Measurements from ENCODE around the gene ZNF142.

Gene ZNF142

GRCh38 chr2:218671654-218672566, 12.5 kb upstream of the ZNF142 start, which contains the start of the genes RNF25 and STK36:
TSS of gene RNF25 (minus strand) at chr2:218672002. CDS start at chr2:218671970, 32 bp downstream.
TSS of gene STK36 (plus strand) at chr2:218672086. CDS start at chr2:218672830, 744 bp downstream.
- DNase-seq (ENCODE audit: low read depth): peak; percentile 97
- no peaks in the 10 kb centered on the region for H3K27me3 ChIP-seq (replicated peaks; ENCODE audit: control insufficient read depth, insufficient read depth, low read length)

GRCh38 chr2:218671097-218671653, 11.8 kb upstream of the ZNF142 start:
- Histone ChIP-seq H3K4me3 (ENCODE audit: low read length) (peak overlapping the region; percentile 97), H3K36me3 (ENCODE audit: control insufficient read depth, insufficient read depth, low read length, severe bottlenecking) (peaks cover 22% of the 10 kb centered on the region), H3K9me3 (ENCODE audit: control insufficient read depth, low read length) (no peaks in the 10 kb centered on the region), H3K27me3 (replicated peaks; ENCODE audit: control insufficient read depth, insufficient read depth, low read length) (no peaks in the 10 kb centered on the region), H3K4me1 (ENCODE audit: control insufficient read depth, insufficient read depth, low read length) (peaks cover 13% of the 10 kb centered on the region), H3K9ac (ENCODE audit: low read length) (peak overlapping the region; percentile 96)
- peak; percentile 36 for DNase-seq (ENCODE audit: low read depth)

More at GRCh38 chr2:218671654-218672566, 12.5 kb upstream of the ZNF142 start, which contains the start of the genes RNF25 and STK36:
- Histone ChIP-seq H3K4me3 (ENCODE audit: low read length) (peak within 1 kb of the TSS; percentile 97), H3K4me1 (ENCODE audit: control insufficient read depth, insufficient read depth, low read length) (peaks cover 13% of the 10 kb centered on the region), H3K9me3 (ENCODE audit: control insufficient read depth, low read length) (no peaks in the 10 kb centered on the region), H3K9ac (ENCODE audit: low read length) (peak within 1 kb of the TSS; percentile 96), H3K36me3 (ENCODE audit: control insufficient read depth, insufficient read depth, low read length, severe bottlenecking) (peaks cover 18% of the 10 kb centered on the region)

- no peaks in the 10 kb centered on the region for H3K27me3 ChIP-seq (replicated peaks; ENCODE audit: control insufficient read depth, insufficient read depth, low read length)
- H3K4me1 ChIP-seq (ENCODE audit: control insufficient read depth, insufficient read depth, low read length): peaks cover 6% of the 10 kb centered on the region
- H3K4me3 ChIP-seq (ENCODE audit: low read length): no peak overlapping the region
- DNase-seq (ENCODE audit: low read depth): no peak
- peaks cover 63% of the 10 kb centered on the region for H3K36me3 ChIP-seq (ENCODE audit: control insufficient read depth, insufficient read depth, low read length, severe bottlenecking)
- no peaks in the 10 kb centered on the region for H3K9me3 ChIP-seq (ENCODE audit: control insufficient read depth, low read length)
- no peak overlapping the region for H3K9ac ChIP-seq (ENCODE audit: low read length)
Measured at GRCh38 chr2:218664653-218665052, 5.2 kb upstream of the ZNF142 start.

GRCh38 chr2:218663901-218664300, 4.5 kb upstream of the ZNF142 start:
- Histone ChIP-seq H3K4me3 (ENCODE audit: low read length) (no peak overlapping the region), H3K9me3 (ENCODE audit: control insufficient read depth, low read length) (no peaks in the 10 kb centered on the region), H3K4me1 (ENCODE audit: control insufficient read depth, insufficient read depth, low read length) (peaks cover 6% of the 10 kb centered on the region), H3K27me3 (replicated peaks; ENCODE audit: control insufficient read depth, insufficient read depth, low read length) (no peaks in the 10 kb centered on the region), H3K9ac (ENCODE audit: low read length) (no peak overlapping the region), H3K36me3 (ENCODE audit: control insufficient read depth, insufficient read depth, low read length, severe bottlenecking) (peaks cover 63% of the 10 kb centered on the region)
- DNase-seq (ENCODE audit: low read depth): no peak

- no peak overlapping the region for H3K9ac ChIP-seq (ENCODE audit: low read length)
- DNase-seq (ENCODE audit: low read depth): no peak
- H3K4me3 ChIP-seq (ENCODE audit: low read length): no peak overlapping the region
- peaks cover 11% of the 10 kb centered on the region for H3K4me1 ChIP-seq (ENCODE audit: control insufficient read depth, insufficient read depth, low read length)
- H3K27me3 ChIP-seq (replicated peaks; ENCODE audit: control insufficient read depth, insufficient read depth, low read length): no peaks in the 10 kb centered on the region
- peaks cover 60% of the 10 kb centered on the region for H3K36me3 ChIP-seq (ENCODE audit: control insufficient read depth, insufficient read depth, low read length, severe bottlenecking)
- H3K9me3 ChIP-seq (ENCODE audit: control insufficient read depth, low read length): no peaks in the 10 kb centered on the region
Measured at GRCh38 chr2:218662827-218663226, 3.4 kb upstream of the ZNF142 start.

GRCh38 chr2:218662377-218662776, 3.0 kb upstream of the ZNF142 start:
- H3K27me3 ChIP-seq (replicated peaks; ENCODE audit: control insufficient read depth, insufficient read depth, low read length): no peaks in the 10 kb centered on the region
- no peak overlapping the region for H3K9ac ChIP-seq (ENCODE audit: low read length)
- no peaks in the 10 kb centered on the region for H3K9me3 ChIP-seq (ENCODE audit: control insufficient read depth, low read length)
- H3K4me3 ChIP-seq (ENCODE audit: low read length): no peak overlapping the region
- peaks cover 55% of the 10 kb centered on the region for H3K36me3 ChIP-seq (ENCODE audit: control insufficient read depth, insufficient read depth, low read length, severe bottlenecking)
- peaks cover 11% of the 10 kb centered on the region for H3K4me1 ChIP-seq (ENCODE audit: control insufficient read depth, insufficient read depth, low read length)
- DNase-seq (ENCODE audit: low read depth): no peak

GRCh38 chr2:218659988-218660358, 550 bp upstream of the ZNF142 start:
- Histone ChIP-seq H3K4me3 (ENCODE audit: low read length) (peak overlapping the region; percentile 94), H3K9ac (ENCODE audit: low read length) (peak overlapping the region; percentile 88), H3K9me3 (ENCODE audit: control insufficient read depth, low read length) (no peaks in the 10 kb centered on the region), H3K4me1 (ENCODE audit: control insufficient read depth, insufficient read depth, low read length) (peaks cover 11% of the 10 kb centered on the region), H3K27me3 (replicated peaks; ENCODE audit: control insufficient read depth, insufficient read depth, low read length) (no peaks in the 10 kb centered on the region), H3K36me3 (ENCODE audit: control insufficient read depth, insufficient read depth, low read length, severe bottlenecking) (peaks cover 47% of the 10 kb centered on the region)
- no peak for DNase-seq (ENCODE audit: low read depth)

- Histone ChIP-seq H3K36me3 (ENCODE audit: control insufficient read depth, insufficient read depth, low read length, severe bottlenecking) (peaks cover 46% of the 10 kb centered on the region), H3K27me3 (replicated peaks; ENCODE audit: control insufficient read depth, insufficient read depth, low read length) (no peaks in the 10 kb centered on the region), H3K9me3 (ENCODE audit: control insufficient read depth, low read length) (no peaks in the 10 kb centered on the region), H3K4me3 (ENCODE audit: low read length) (peak overlapping the region; percentile 94), H3K4me1 (ENCODE audit: control insufficient read depth, insufficient read depth, low read length) (peaks cover 11% of the 10 kb centered on the region), H3K9ac (ENCODE audit: low read length) (peak overlapping the region; percentile 88)
- peak; percentile 70 for DNase-seq (ENCODE audit: low read depth)
Measured at GRCh38 chr2:218658671-218659257, 659 bp downstream of the ZNF142 start.

GRCh38 chr2:218655751-218656150, 3.7 kb downstream of the ZNF142 start:
- Histone ChIP-seq H3K9ac (ENCODE audit: low read length) (no peak overlapping the region), H3K36me3 (ENCODE audit: control insufficient read depth, insufficient read depth, low read length, severe bottlenecking) (peaks cover 46% of the 10 kb centered on the region), H3K27me3 (replicated peaks; ENCODE audit: control insufficient read depth, insufficient read depth, low read length) (no peaks in the 10 kb centered on the region), H3K4me1 (ENCODE audit: control insufficient read depth, insufficient read depth, low read length) (peaks cover 19% of the 10 kb centered on the region), H3K9me3 (ENCODE audit: control insufficient read depth, low read length) (no peaks in the 10 kb centered on the region), H3K4me3 (ENCODE audit: low read length) (no peak overlapping the region)
- no peak for DNase-seq (ENCODE audit: low read depth)

GRCh38 chr2:218648787-218649100, 10.7 kb downstream of the ZNF142 start:
- Histone ChIP-seq H3K9me3 (ENCODE audit: control insufficient read depth, low read length) (no peaks in the 10 kb centered on the region), H3K36me3 (ENCODE audit: control insufficient read depth, insufficient read depth, low read length, severe bottlenecking) (peaks cover 81% of the 10 kb centered on the region), H3K4me3 (ENCODE audit: low read length) (no peak overlapping the region), H3K9ac (ENCODE audit: low read length) (no peak overlapping the region), H3K27me3 (replicated peaks; ENCODE audit: control insufficient read depth, insufficient read depth, low read length) (no peaks in the 10 kb centered on the region), H3K4me1 (ENCODE audit: control insufficient read depth, insufficient read depth, low read length) (peaks cover 22% of the 10 kb centered on the region)
- no peak for DNase-seq (ENCODE audit: low read depth)

- no peak overlapping the region for H3K9ac ChIP-seq (ENCODE audit: low read length)
- H3K36me3 ChIP-seq (ENCODE audit: control insufficient read depth, insufficient read depth, low read length, severe bottlenecking): peaks cover 82% of the 10 kb centered on the region
- no peak overlapping the region for H3K4me3 ChIP-seq (ENCODE audit: low read length)
- peaks cover 22% of the 10 kb centered on the region for H3K4me1 ChIP-seq (ENCODE audit: control insufficient read depth, insufficient read depth, low read length)
- no peaks in the 10 kb centered on the region for H3K9me3 ChIP-seq (ENCODE audit: control insufficient read depth, low read length)
- H3K27me3 ChIP-seq (replicated peaks; ENCODE audit: control insufficient read depth, insufficient read depth, low read length): no peaks in the 10 kb centered on the region
- peak; percentile 81 for DNase-seq (ENCODE audit: low read depth)
Measured at GRCh38 chr2:218648088-218648786, 11.2 kb downstream of the ZNF142 start.

All from adipocyte (in vitro differentiated cells).